ENCODE data around the gene MECP2.

Gene MECP2

DNA sequence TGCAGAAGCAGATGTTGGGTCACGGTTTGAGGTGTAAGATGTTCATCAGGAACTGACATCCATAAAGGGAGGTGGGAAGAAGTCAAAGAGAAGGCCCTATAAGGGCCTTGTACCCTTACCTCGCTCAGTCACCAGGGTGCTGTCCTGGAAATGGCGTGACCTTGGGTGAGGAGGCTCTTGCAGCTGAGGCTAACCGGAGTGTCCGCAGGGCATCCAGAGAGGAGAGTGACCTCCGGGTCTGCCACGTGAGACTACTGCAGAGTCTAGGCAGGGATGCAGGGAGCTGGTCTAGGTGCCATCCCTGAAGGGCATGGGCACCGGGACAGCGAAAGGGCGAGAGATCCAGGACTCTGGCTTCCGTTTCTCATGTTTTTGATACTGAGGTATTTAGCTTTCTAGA lies 49.1 kb downstream of the MECP2 start:
- TF ChIP-seq, protein P1, sequence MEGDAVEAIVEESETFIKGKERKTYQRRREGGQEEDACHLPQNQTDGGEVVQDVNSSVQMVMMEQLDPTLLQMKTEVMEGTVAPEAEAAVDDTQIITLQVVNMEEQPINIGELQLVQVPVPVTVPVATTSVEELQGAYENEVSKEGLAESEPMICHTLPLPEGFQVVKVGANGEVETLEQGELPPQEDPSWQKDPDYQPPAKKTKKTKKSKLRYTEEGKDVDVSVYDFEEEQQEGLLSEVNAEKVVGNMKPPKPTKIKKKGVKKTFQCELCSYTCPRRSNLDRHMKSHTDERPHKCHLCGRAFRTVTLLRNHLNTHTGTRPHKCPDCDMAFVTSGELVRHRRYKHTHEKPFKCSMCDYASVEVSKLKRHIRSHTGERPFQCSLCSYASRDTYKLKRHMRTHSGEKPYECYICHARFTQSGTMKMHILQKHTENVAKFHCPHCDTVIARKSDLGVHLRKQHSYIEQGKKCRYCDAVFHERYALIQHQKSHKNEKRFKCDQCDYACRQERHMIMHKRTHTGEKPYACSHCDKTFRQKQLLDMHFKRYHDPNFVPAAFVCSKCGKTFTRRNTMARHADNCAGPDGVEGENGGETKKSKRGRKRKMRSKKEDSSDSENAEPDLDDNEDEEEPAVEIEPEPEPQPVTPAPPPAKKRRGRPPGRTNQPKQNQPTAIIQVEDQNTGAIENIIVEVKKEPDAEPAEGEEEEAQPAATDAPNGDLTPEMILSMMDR (IDR thresholded peaks at IDR 0.05; ENCODE audit: low read depth, low read length, missing control alignments), result no peak
- no peak for DNase-seq (ENCODE audit: low read depth)
- H3K4me3 ChIP-seq (ENCODE audit: low read depth, low read length), result no peak overlapping the region

DNA sequence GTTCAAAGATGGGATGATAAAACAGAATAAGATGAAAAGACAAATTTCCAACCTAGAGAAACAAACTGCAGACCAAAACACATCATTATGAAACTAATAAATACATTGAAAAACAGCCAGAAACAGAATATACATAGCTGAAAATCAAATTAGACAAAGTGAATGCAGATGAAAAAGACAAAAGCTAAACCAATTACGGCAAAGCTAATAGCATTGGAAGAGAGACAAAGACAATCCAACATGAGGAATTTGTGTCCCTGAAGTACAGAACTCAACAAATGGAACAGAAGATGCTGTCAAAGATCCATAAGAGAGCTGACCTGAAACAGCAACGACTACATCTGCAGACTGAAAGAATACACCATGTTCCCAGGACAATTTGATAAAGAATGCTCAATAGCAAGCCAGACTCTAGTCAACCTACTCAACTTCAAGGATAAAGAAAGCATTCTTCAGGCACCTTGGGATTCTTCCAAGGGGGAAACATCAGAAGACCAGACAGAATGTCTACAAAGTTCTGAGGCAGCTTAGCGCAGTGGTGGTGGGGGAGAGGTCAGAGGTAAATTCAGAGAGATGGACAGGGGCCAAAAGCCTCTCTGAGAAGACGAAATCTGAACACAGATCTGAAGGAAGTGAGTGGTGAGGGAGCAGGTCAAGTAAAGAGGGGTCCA lies 50.4 kb downstream of the MECP2 start:
- TF ChIP-seq, protein P1 (IDR thresholded peaks at IDR 0.05; ENCODE audit: low read depth, low read length, missing control alignments), result no peak
- DNase-seq (ENCODE audit: low read depth), result no peak
- no peak overlapping the region for H3K4me3 ChIP-seq (ENCODE audit: low read depth, low read length)

DNA sequence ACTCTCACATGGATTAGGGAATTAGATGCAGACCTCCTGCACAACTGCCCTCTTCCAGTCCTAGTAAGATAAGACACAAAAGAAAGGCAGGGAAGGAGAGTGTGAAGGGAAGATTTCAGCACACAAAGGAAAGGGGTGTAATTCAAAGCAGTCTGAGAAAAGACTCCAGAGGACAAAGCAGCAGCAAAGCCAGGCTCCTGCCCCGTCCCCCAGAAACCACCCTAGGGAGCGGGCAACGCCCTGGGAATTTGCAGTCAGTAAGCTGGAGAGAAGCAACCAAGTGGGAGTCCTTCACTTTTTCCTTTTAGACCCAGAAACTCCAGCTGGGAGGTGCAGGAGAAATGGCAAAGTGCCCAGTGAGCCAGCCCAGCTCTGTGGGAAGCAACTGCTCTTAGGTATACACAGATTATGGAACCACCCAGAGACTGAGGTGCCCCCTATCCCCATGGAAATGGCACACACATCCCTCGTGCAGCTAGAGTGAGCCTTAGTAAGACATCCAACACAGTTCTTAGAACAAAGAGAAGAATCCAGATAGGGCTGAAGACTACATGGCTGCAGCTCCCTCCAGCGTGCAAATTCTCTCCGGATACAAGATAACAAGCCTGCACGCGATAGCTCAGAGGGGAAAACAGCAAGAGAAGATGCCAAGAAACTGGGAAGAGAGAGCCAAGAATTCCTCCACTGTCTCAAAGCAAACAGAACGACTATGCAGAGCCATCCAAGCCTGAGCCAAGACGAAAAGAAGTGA lies 51.3 kb downstream of the MECP2 start:
- TF ChIP-seq, protein P1 (IDR thresholded peaks at IDR 0.05; ENCODE audit: low read depth, low read length, missing control alignments), result no peak
- no peak for DNase-seq (ENCODE audit: low read depth)
- no peak overlapping the region for H3K4me3 ChIP-seq (ENCODE audit: low read depth, low read length)

DNA sequence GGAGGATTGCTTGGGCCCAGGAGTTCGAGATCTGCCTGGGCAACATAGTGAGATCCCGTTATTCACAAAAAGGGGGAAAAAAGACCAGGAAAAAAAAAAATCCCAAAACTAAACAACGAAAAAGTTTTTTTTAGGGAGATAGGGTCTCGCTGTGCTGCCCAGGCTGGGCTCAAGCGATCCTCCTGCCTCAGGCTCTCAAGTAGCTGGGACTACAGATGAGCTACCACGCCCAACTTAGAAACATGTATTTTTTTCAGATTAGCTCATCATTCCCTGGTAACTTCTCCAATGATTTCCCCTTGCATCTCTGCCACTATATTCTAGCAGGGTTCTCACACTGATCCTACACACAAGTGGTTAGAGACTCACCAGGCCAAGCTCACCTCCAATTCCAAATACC lies 53.4 kb downstream of the MECP2 start:
- H3K4me3 ChIP-seq (ENCODE audit: low read depth, low read length), result no peak overlapping the region
- TF ChIP-seq, protein P1 (IDR thresholded peaks at IDR 0.05; ENCODE audit: low read depth, low read length, missing control alignments), result no peak
- DNase-seq (ENCODE audit: low read depth), result no peak

DNA sequence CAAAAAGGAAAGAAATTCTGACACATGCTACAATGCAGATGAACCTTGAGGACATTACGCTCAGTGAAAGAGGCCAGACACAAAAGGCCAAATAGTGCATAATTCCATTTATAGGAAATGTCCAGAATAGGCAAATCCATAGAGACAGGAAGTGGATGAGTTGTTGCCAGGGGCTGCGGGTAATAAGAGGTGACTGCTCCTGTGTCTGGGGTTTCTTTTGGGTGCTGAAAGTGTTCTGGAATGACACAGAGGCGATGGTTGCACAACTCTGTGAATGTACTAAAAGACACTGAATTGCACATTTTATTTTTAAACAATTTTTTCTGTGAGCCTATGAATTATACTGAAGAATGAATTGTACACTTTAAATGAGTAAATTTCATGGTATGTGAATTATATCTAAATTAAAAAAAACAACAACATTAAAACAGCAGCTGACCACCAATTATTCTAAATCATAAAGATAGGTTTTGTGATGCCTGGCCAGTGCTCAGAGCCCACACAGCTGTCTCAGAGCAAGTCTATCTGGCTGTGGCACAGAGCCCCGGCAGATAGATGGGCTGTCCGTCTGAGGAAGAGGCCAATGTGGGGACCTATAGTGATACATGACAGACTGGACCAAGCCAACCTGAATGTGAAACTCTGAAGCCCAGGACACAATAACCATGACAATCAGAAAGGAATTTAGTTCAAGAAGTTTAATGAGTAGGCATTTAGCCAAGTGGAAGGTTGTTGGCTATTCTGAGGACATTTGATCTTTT lies 54.3 kb downstream of the MECP2 start:
- TF ChIP-seq, protein P1 (IDR thresholded peaks at IDR 0.05; ENCODE audit: low read depth, low read length, missing control alignments), result no peak
- no peak for DNase-seq (ENCODE audit: low read depth)
- no peak overlapping the region for H3K4me3 ChIP-seq (ENCODE audit: low read depth, low read length)

DNA sequence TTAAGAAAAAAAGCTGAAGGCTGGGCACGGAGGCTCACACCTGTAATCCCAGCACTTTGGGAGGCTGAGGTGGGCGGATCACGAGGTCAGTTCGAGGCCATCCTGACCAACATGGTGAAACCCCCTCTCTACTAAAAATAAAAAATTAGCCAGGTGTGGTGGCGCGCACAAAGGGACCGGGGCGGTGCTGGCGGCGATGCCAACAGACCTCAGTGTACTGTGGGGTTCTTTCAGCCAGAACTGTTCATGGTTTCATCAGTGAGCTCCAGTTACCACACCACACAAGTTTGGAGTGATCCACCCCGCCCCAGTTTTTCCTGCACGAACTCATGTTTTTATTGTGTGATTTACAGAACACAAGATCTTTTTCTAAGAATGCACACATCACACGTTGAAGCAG lies 56.7 kb downstream of the MECP2 start:
- no peak overlapping the region for H3K4me3 ChIP-seq (ENCODE audit: low read depth, low read length)
- no peak for DNase-seq (ENCODE audit: low read depth)
- TF ChIP-seq, protein P1 (IDR thresholded peaks at IDR 0.05; ENCODE audit: low read depth, low read length, missing control alignments), result no peak

Measured in GM12864 (cell line).